Measurements from ENCODE around the gene MAD1L1. TPM values are rescaled to one million over a fixed set of nuclear protein-coding genes. Genes with fewer than 3 reads are reported as not detected.

The MAD1L1 gene
- total and polyA plus RNA-seq, 3 donors from 2014 or later = 63.1 to 149 (median 94.6) TPM

DNA sequence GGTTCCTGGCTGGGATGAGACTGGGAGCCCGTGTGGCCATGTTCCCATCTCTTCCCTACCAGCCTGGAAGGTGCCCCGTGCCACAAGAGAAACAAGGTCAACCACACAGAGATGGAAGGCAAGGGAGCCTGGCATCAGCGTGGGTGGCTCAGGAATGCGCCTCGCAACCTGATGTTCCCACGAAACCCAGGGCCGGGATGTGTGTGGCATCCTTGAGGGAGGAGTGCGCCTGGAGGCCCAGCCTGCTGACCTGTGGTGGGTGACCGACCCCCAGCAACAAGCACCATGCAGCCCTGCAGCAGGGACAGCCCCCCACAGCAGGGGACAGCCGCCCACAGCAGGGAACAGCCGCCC lies 295.5 kb downstream of the MAD1L1 start:
- 90 to 100% methylated on average over 1 to 11 of the region's 11 CpGs for WGBS, 2 donors

DNA sequence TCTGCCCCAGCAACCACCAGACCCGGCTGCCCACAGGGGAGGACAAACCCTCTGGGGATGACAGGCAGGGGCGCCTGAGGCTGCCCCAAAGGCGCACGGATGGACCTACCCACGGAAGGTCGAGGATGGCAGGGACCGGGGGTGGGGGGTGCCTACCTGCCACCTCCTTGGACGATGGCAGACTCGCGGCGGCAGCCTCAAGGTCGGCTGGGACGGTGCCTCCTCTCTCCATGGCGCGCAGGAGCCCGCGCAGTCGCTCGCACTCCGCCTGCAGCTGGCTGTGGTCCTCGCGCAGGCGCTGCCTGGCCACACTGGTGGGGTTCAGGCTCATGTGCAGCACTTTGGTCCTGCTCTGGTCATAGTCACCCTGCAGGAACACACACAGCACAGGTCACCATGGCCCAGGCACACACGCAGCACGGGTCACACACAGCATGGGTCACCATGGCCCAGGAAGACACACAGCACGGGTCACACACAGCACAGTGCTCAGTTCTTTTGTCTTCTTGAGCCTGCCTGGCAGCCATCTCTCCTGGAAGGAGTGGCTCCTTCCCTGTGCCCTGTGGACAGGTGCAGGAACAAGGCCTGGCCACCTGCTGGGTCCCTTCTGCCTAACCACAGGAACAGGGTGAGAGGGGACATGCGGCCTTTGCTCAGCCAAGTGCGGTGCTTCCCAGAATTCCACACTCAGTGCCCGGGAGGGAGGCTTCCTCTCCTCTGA lies 296.1 kb downstream of the MAD1L1 start:
- no peak overlapping the region for H3K27ac ChIP-seq
- no peaks in the 10 kb centered on the region for H3K9me3 ChIP-seq
- DNase-seq = no peak
- H3K4me1 ChIP-seq = peaks cover 12% of the 10 kb centered on the region
- no peak for TF ChIP-seq POLR2A (IDR thresholded peaks at IDR 0.05)
- TF ChIP-seq, protein P1, sequence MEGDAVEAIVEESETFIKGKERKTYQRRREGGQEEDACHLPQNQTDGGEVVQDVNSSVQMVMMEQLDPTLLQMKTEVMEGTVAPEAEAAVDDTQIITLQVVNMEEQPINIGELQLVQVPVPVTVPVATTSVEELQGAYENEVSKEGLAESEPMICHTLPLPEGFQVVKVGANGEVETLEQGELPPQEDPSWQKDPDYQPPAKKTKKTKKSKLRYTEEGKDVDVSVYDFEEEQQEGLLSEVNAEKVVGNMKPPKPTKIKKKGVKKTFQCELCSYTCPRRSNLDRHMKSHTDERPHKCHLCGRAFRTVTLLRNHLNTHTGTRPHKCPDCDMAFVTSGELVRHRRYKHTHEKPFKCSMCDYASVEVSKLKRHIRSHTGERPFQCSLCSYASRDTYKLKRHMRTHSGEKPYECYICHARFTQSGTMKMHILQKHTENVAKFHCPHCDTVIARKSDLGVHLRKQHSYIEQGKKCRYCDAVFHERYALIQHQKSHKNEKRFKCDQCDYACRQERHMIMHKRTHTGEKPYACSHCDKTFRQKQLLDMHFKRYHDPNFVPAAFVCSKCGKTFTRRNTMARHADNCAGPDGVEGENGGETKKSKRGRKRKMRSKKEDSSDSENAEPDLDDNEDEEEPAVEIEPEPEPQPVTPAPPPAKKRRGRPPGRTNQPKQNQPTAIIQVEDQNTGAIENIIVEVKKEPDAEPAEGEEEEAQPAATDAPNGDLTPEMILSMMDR (IDR thresholded peaks at IDR 0.05) = no peak
- intact Hi-C loops (cut with DNase I; ENCODE audit: low total_unique reads) = no loop called here
- no peaks in the 10 kb centered on the region for H3K36me3 ChIP-seq (ENCODE audit: low read depth, missing control alignments)
- no peaks in the 10 kb centered on the region for H3K27me3 ChIP-seq
- no peak overlapping the region for H3K4me3 ChIP-seq
- 93 to 100% methylated on average over 3 to 29 of the region's 29 CpGs for WGBS, 2 donors

More for the DNA sequence above, 295.5 kb downstream of the MAD1L1 start:
- Histone ChIP-seq H3K27me3 (no peaks in the 10 kb centered on the region), H3K27ac (no peak overlapping the region), H3K9me3 (no peaks in the 10 kb centered on the region), H3K36me3 (ENCODE audit: low read depth, missing control alignments) (no peaks in the 10 kb centered on the region), H3K4me3 (no peak overlapping the region), H3K4me1 (peaks cover 16% of the 10 kb centered on the region)
- TF ChIP-seq POLR2A (IDR thresholded peaks at IDR 0.05) = no peak
- TF ChIP-seq, protein P1 (IDR thresholded peaks at IDR 0.05) = no peak
- no peak for DNase-seq
- intact Hi-C loops (cut with DNase I; ENCODE audit: low total_unique reads) = no loop called here

DNA sequence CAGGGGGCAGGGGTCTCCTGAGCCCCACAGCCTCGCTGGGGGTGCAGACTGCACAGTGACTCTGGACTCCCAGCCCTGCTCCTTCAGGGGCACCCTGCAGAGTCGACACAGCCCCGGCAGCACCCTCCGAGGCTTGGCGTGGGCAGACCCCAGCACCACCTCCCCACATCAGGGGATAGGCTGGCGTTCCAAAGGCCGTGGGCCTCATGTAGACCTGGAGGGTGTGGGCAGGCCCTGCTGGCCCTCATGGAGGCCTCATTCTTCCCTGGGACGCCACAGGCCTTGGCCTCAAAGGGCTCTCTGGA lies 296.8 kb downstream of the MAD1L1 start:
- 98% methylated on average over 6 to 8 of the region's 8 CpGs for WGBS, 2 donors
- Histone ChIP-seq H3K4me1 (peaks cover 12% of the 10 kb centered on the region), H3K36me3 (ENCODE audit: low read depth, missing control alignments) (no peaks in the 10 kb centered on the region), H3K27me3 (no peaks in the 10 kb centered on the region), H3K27ac (no peak overlapping the region), H3K9me3 (no peaks in the 10 kb centered on the region), H3K4me3 (no peak overlapping the region)
- intact Hi-C loops (cut with DNase I; ENCODE audit: low total_unique reads) = no loop called here
- TF ChIP-seq POLR2A (IDR thresholded peaks at IDR 0.05) = no peak
- TF ChIP-seq, protein P1 (IDR thresholded peaks at IDR 0.05) = no peak
- DNase-seq = no peak

DNA sequence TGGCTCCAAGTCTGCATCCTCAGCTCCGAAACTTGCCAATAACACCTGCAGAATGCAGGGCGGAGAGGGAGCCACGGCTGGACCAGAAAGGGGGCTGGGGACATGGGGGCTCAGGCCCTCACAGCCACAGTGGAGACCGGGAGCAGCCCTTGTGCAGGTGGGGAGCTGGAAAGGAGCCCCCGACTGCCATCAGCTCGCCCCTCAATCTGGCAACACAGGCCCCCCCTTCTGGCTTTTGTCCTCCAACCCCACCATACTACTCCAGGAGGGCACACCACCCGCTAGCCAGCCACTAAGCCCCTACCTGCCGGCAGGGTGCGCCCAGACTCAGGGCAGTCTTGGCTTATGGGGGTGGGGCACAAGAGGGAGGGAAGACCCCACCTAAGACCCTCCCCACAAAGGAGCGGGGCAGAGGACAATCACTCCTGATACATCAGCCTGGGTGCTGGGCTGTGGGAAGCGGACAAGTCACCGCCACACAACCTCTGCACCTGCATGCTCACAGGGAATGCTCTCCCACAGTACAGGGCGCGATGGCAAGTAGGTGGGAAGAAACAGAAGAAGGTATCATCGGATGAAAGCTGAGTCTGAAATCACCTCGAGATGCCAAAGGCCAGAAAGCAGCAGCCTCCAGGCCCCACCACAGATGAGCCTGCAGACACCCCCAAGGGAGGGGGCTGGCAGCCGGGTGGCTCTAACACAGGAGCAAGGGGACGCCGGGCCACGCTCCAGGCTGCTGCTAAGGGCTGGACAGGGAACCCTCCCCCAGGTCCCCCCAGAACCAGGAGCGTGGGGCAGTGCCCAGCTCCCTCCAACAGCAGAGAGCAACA lies 297.4 kb downstream of the MAD1L1 start:
- TF ChIP-seq POLR2A (IDR thresholded peaks at IDR 0.05) = no peak
- TF ChIP-seq, protein P1 (IDR thresholded peaks at IDR 0.05) = no peak
- Histone ChIP-seq H3K27me3 (no peaks in the 10 kb centered on the region), H3K9me3 (no peaks in the 10 kb centered on the region), H3K4me1 (peaks cover 12% of the 10 kb centered on the region), H3K36me3 (ENCODE audit: low read depth, missing control alignments) (no peaks in the 10 kb centered on the region), H3K4me3 (no peak overlapping the region), H3K27ac (no peak overlapping the region)
- no peak for DNase-seq
- 95 to 97% methylated on average over 14 to 21 of the region's 21 CpGs for WGBS, 2 donors
- intact Hi-C loops (cut with DNase I; ENCODE audit: low total_unique reads) = no loop called here
